Left lobe of liver (tissue), 2 donors: ENCODE measurements around the gene C3orf70. TPM values are rescaled to one million over a fixed set of nuclear protein-coding genes. Genes with fewer than 3 reads are reported as not detected.

Experiments
- ATAC-seq: fragments of 200-7000 bp; cut with Tn5 transposase; one replicate; pipeline ENCODE4 v1.9.1; 2020; ENCODE audit warnings: mild to moderate bottlenecking, moderate library complexity
- DNase-seq: peaks from one replicate; pipeline ENCODE4 v3.0.0-alpha.2; 2020; ENCODE audit warnings: low spot score
- total RNA-seq: library from RNA; stranded (reverse); gene quantifications from one replicate; pipeline ENCODE4 v1.2.1, GENCODE V29; 2021
- donor health status: DM: no; HTN: no; CAD: no; lungs with moderate emphysema.
- donor health status: DM: no; HTN: yes; CAD: no.

C3orf70 gene, protein sequence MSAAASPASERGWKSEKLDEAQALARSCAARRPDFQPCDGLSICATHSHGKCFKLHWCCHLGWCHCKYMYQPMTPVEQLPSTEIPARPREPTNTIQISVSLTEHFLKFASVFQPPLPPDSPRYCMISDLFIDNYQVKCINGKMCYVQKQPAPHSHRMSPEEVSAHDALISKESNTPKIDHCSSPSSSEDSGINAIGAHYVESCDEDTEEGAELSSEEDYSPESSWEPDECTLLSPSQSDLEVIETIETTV
- 0.28 TPM for total RNA-seq

DNA sequence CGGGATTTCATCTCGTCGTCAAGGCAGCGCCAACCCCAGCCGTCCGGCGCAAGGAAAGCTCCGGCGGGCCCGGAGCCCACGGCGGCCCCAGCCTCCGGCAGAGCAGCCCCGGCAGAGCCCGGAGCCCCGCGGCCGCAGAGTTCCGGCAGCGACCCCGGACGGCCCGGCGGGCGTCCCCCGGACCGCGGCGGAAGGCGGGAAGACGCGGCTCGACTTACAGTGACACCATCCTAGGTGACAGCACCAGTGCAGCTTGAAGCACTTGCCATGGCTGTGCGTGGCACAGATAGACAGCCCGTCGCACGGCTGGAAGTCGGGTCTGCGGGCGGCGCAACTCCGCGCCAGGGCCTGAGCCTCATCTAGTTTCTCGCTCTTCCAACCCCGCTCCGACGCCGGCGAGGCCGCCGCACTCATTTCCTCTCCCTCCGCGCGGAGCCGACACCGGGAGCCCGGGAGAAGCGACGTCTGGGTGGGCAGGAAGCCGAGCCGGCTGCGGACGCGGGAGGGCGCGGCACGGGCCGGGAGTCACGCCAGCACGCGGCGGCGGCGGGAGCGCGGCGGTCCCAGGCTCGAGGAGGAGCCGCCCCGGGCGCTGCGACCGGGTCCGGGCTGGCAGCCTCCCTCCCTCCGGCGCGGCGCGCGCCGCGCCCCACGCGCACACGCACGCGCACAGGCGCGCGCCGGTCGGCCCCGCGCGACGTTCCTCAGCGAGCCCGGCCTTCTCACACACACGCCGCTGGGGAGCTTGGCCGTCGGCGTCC, at the start of gene C3orf70:
TSS of gene C3orf70 (minus strand) at position 651 of the 761 bp plus-strand sequence. CDS start at position 414, 237 bp downstream.
- peak; percentile 55 for DNase-seq
- peak; percentile 84 for ATAC-seq

DNA sequence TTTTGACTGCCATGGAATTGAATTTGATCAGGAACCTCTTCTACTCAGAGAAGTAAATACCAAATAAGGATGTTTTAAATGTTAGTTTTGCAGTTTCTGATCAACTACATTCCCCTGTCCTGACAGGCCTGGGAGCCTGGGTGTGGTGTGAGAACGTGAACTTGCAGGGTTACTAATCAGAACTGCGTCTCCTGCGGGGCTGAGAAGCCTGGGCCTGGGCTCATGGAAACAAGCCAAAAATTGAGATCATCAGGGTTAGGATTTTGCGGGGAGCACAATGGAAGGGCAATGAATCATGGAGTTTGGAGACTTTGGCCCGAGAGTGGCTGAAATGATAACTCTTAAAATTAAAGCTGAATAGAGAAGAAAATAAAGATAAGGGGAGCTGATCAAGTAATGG, 47.8 kb upstream of the C3orf70 start:
- DNase-seq = no peak
- peak; percentile 9 for ATAC-seq

DNA sequence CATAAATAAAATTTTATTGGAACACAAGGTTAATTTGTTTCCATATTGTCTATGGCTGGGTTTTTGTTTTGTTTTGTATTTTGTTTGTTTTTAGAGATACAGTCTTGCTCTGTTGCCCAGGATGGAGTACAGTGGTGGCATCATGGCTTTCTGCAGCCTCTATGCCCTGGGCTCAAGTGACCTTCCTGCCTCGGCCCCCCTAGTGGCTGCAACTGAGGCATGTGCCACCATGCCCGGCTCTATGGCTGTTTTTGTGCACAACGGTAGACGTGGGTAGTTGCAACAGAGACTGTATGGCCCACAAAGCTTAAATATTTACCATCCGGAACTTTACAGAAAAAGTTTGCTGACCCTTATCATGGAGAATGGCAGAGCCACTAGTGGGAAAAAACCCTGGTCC, 46.8 kb upstream of the C3orf70 start:
- ATAC-seq = peak; percentile 14
- DNase-seq = no peak

DNA sequence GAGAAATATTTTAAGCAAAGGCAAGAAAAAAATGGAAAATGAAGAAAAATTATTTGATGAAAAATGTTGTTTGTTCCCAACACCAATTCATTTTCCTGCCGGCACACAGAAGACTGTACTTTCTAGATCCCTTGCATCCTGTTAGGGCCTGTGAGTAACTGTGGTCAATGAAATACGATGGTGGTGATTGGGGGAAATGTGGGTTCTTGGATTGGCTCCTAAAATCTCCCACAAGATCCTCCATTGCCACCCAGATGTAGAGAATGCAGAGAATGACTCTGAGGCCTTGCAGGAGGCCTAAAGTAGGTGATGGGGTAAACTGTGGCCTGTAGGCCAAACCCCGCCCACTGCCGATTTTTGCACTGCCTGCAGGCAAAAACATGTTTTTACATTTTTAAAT, 46.3 kb upstream of the C3orf70 start:
- DNase-seq = no peak
- ATAC-seq = no peak

DNA sequence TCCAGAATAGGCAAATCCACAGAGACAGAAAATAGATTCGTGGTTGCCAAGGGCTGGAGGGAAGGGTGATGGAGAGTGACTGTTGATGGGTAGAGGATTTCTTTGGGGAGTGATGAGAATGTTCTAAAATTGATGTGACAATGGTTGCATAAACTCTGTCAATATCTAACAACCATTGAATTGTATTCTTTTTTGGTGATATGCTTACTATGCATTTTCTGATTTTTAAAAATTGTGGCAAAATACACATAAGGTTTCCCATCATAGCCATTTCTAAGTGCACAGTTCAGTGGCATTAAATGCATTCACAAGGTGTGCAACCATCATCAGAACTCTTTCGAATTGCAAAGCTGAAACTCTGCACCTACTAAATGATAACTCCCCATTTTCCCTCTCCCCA, 44.2 kb upstream of the C3orf70 start:
- DNase-seq = no peak

DNA sequence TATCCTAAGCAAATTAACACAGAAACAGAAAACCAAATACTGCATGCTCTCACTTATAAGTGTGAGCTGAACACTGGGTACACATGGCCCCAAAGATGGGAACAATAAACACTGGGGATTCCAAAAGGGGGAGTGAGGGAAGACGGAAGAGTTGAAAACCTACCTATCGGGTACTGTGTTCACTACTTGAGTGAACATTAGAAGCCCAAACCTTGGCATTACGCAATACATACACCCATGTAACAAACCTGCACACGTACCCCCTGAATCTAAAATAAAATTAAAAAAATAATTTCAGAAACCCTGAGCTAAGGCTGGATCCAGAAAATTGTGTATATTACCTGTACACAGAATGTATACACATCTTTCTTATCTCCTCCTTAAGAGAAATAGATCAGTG, 42.8 kb upstream of the C3orf70 start:
- DNase-seq (no peak), ATAC-seq (no peak)

More for the DNA sequence above, 44.2 kb upstream of the C3orf70 start:
- ATAC-seq = no peak

DNA sequence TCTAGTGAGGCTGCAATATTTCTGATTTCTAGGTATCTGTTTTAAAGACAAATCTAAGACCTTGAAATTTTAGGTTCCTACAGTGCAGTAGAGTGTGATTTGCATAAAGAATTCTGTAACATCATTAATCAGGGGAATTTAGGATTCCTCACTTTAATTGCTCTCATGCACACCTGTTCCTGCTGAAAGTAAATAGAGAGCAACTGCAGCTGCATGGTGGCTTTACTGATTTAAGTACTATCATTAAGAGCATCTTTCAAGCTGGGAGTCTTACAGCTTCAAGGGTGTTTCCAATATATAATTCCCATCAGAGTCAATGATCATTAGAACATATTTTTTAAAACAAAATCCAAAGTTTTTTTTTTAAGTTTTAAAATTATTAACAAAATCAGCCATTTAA, 36.0 kb upstream of the C3orf70 start:
- ATAC-seq = peak; percentile 16
- DNase-seq = no peak

DNA sequence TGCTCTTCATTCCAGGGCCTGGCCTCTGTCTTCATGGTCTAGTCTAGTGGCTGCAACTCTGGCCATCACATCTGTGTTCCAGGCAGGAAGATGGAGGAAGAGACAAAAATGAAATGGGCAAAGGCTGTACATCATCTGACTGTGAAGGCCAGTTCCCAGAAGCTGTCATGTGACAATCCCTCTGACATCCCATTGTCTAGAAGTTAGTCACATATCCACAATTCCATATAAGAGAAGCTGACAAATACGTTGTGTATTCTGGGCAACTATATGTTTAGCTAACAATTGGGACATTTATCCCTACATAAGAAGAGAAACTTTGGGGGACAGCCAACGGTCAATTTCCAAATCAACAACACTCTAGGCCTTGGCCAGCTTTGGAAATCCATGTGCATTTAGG, 34.5 kb upstream of the C3orf70 start:
- no peak for DNase-seq
- no peak for ATAC-seq

DNA sequence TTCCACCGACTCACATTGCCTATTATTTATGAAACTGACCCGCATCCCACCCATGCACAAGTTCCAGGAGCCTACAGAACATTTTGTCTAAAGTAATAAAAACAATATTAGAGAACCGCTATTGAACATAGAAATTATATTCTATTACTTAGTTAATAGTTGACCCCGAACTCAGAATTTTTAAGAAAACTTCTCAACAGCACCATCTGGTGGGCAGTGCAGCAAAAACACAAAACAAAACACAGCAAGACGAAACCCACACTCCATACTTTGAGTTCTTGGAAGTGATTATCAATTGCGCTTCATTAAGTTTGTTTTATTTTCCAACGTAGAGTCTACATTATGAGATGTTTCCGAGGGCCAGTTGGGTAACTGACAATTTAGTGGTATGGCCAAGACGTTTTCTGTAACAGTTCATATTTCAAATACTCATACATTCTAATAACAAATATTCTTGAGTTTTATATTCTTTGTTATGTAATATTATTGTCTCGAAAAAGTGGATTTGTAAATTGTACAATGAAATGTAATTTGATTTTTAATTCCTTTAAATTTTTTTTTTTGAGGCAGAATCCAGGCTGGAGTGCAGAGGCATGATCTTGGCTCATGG, 24.0 kb upstream of the C3orf70 start:
- DNase-seq (no peak), ATAC-seq (peak; percentile 83)

DNA sequence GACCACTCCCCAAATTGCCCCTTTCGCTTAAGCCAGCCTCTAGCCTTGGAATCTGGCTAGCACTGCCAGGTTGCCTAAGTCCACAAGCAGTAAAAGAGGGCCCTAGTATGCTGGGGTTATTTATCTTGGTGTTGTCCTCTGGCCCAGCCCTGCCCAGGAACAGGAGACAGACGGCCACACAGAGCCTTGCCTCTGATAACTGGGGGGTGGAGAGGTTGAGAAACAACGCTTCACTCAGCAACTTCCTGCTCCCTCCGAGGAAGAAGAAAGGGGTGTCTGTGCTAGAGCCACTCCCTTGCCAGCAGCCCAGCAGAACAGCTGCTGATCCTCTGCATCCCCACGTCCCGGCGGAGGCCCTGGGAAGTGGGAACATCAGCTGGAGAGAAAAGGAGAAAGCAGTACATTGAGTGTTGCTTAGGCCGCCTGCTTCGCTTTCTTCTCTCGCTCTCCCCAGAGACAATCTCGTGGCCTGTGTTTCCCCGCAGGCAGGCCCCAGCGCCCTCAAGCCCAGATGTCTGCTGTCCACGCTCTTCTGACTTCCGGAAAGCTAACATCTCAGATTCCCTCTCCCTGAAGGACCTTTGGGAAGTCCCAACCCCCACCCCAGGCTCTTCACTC, 22.6 kb upstream of the C3orf70 start:
- peak; percentile 79 for ATAC-seq

DNA sequence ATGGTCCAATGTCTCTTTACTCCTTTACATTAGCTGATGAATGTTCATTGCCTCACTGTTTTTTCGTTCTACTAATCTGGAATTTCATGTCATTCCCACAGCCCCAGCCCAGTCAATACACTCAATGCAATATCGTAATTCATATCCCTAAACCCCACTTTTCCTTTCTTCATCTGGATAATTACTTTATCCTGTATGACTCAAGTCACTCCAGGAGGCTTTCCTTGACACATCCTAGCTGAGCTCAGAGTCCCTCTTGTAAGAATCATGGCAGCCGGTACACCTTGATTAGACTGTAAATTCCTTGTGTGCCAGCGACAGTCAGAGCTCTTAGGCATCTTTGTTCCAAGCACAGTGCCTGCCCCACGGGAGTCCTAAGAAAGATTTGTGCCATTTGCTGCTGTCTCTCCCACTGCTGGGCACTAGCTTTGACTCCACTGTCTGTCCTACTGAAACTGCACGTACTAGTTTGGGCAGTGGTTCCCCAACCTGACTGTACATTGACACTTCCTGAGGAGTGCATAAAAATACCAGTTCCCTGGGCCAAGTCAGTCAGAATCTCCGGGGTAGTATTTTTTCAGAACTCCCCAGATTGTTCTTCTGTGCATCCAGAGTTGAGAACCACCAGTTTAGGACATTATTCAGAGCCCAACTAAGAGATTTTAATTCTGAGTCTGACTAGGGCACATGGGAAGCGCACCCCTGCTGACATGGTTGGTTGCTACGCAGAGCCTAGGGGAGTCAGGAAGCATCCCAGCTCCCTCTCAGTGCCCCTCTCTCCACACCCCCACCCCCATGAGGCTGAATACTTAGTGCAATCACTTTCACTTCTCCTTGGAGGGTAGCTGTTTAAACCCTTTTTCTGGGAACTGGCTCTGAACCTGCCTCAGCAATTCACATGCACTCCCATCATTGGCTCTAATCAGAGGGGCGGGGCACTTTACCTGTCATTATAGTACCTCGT, 19.5 kb upstream of the C3orf70 start:
- ATAC-seq (no peak), DNase-seq (no peak)

More for the DNA sequence above, 22.6 kb upstream of the C3orf70 start:
- no peak for DNase-seq

DNA sequence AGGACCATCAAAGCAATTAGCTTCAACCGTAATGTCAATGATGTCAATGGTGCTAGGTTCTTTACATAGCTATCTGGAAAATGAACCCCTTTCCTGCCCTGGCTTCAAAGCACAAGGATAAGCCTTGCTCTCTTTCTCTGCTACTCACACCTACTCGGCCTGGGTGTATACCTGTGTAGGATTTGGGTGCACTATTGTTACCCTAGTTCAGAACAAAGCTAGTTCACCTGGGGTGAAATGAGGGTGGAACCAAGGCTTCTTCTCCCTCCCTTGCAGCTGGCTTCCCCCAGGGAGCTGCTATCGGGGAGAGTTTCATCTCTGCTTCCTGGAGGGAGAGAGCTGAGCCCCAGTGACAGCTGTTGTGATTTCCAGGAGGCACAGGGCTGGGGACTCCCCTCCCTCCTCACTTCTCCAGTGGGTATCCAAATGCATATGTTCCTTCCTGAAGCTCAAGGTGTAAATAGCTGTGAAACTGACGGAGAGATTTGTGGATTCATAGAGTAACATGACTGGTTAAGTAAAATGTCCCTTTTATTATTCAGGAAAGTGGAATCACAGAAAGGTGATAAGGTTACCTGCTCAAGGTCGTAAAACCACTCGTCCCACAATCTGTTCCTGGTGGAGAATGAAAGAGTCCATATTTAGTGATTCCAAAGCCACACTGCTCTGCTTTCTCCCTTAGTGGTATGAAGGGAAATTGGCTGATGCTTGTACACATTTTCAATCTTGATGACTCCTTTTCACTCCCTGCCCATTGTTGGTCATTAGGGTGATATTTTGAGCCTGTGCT, 11.8 kb upstream of the C3orf70 start:
- DNase-seq = no peak
- no peak for ATAC-seq

DNA sequence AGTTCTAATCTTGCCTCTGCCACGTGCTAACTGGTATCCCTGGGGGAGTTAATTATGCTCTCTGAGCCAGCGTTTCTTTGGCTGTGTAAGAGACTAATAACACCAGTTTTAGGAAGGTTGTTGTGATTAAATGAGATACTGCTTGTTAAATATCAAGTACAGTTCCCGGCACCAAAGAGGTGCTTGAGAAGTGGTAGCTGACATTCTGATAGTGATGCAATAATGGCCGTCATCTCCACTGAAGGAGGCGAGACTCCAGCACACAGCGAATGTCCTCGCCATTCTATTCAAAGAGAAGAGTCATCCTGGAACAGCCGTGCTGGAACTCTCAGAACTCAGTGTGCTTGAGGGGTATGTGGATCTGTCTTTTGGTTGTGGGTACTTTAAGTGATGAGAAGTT, 9.8 kb upstream of the C3orf70 start:
- no peak for DNase-seq
- no peak for ATAC-seq

DNA sequence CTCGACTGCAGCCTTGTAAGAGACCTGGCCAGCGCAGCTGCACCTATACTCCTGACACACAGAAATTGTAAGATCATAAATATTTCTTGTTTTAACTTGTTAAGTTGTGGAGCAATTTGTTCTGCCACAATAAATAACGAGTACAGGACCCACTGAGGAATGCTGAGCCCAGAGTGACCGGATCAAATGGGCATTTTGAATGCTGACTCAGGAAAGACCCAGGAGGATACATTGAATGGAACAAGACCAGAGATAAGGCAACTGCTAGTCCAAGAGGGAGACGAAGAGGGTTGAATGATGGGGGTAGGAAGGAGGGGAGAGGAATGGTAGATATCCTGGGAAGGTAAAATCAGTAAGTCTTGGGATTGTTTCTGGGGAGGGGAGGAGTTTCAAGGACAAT, 8.9 kb upstream of the C3orf70 start:
- ATAC-seq = no peak
- no peak for DNase-seq

DNA sequence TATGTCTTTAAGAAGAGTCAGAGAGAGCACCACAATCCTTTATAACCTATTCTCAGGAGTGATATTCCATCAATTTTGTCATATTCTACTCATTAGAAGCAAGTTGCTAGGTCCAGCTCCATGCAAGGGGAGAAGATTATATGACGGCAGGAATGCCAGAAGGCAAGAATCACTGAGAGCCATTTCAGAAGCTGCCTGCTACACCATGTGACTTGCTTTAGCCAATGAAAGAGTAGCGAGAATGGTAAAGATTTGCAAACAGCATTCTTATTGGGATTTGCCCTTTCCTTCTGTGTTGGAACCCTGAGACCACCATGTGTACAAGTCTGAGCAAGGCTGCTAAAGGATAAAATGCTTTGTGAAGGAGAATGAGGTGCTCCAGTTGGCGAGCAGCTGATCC, 4.5 kb upstream of the C3orf70 start:
- DNase-seq (no peak), ATAC-seq (no peak)

DNA sequence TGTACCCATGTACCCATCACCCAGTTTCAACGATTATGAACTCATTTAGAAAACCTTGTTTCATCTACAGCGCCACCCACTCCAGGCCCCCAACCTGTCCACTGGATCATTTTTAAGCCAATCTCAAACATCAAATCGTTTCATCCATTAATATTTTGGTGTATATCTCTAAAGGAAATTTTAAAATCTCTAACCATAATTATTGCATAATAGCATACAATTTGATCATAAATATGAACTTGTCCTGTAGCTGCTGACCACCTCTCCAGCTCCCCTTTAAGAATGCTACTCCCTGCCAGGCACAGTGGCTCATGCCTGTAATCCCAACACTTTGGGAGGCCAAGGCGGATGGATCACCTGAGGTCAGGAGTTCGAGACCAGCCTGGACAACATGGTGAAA, 2.8 kb upstream of the C3orf70 start:
- DNase-seq (no peak), ATAC-seq (no peak)

DNA sequence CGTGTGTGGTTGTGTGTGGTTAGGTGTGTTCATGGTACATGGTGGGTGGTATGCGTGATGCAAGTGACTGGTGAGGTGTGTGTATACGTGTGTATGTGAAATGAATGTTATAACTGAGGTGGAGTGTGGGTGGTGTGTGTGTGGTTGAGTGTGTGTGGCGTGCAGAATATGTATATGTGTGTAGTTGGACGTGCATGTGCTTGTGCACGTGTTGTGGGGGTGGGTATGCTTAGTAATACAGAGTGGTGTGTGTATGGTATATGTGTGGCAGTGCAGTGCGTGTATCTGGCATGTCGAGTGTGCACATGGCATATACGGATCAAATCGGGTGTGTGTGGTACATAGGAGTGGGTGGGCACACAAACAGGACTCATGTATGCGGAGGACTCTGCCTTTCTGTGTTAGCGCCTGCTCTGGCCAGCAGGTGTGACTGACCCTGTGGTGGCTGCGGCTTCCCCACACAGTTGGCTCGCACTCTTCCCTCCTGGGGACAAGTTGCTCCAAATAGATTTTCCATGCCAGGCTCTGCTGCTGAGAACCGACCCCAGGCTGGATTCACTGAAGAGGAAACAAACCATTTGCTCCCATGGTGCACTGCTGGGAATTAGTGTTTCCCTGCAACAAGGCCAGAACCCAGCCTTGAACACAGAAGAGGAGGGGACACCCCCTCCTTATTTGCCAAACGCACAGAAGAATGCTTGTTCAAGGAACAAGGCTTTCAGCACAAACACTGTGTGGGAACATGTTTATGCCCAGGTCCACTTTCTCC, 1.2 kb upstream of the C3orf70 start:
- no peak for DNase-seq

DNA sequence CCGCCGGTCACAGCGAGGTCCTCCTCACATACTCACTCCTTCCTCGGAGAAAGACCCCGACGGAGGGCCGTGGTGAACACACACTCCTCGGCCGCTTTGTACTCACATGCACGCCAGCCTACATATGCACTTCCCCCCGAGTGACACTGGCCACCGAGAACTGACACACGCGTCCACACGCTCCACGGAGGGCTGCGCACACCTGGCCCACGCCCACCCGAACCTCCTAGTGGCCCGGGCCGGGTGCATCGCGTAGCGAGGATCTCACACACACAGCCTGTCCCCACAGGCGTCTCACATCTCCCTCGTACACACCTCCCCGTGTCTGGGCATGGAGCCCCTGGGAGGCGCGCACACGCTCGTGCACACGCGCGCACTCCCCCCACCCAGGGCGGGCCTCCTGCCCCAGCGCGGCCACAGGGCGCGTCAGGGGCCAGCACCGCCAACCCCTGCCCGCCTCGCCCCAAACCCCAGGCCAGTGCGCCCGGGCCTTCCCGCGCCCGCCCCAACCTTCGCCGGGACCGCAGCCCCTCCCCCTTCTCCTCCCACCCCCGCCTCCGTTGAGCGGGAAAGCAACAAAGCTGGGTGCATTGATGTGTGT, 411 bp upstream of the C3orf70 start:
- ATAC-seq (peak; percentile 15), DNase-seq (no peak)

More for the DNA sequence above, 1.2 kb upstream of the C3orf70 start:
- no peak for ATAC-seq
